GM19397 (cell line): ENCODE data around the gene UMAD1.
"Not testable (repeated sequence)": the region's sequence is repeated elsewhere in the genome, so short reads cannot be mapped to it uniquely, and the experiment has no call there.

ENCODE experiments used
- ATAC-seq: cut with Tn5 transposase; IDR thresholded peaks from one replicate; pipeline ENCODE4 v1.9.1; 2021; ENCODE audit warnings: mild to moderate bottlenecking, moderate library complexity; ENCODE audit not compliant: unreplicated experiment

The UMAD1 gene

DNA sequence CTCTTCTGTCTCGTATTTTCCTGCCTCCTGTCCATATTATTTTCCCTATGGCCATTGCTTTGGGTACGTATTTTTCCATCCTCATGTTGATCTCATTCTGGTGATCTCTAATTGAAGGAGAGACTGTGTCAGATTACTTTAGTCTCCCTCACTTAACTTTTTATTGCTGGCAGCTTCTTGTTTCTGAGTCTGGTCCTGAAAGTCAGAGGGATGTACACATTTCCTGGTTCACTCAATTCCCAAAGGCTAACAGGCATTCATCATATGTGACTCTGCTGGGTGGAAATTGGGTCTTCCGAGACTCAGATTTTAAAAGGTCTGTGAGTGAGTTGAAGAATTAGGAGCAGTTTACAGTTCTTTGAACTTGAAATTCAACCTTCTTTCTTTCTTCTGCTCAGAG, 10.9 kb downstream of the UMAD1 start:
- no peak for ATAC-seq

DNA sequence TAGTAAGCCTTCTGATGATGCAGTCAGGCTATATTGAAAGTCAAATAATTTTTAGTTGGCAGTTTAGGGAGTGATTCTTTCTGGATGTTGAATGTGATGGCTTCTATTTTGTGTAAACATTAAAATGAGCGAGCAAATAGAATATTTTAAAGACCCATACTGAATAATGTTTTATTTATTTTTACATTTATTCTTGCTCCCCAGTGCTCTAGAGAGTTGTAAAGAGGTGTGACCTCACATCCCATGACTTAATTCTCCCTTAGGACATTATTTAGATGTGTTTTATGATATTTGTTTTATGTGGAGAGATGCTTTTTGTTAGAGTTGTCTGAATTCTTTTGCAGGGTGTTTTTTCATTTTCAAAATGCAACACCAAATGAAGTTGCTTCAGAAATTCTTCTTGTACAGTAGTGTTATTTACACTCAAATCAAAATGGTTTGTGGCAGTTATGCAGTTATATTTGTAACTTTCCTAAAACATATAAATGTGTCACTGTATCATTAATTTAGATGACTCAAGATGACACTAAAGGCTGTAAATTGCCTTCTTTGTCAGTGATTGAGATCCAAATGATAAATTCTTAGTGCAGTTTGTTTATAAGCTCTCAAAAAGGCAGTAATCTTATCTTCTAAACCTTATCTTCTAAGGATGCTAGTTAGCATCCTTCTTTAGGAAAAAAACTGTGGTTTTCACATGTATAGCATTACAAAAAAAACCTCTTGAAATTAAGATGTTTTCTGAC, 12.4 kb downstream of the UMAD1 start:
- ATAC-seq = no peak

DNA sequence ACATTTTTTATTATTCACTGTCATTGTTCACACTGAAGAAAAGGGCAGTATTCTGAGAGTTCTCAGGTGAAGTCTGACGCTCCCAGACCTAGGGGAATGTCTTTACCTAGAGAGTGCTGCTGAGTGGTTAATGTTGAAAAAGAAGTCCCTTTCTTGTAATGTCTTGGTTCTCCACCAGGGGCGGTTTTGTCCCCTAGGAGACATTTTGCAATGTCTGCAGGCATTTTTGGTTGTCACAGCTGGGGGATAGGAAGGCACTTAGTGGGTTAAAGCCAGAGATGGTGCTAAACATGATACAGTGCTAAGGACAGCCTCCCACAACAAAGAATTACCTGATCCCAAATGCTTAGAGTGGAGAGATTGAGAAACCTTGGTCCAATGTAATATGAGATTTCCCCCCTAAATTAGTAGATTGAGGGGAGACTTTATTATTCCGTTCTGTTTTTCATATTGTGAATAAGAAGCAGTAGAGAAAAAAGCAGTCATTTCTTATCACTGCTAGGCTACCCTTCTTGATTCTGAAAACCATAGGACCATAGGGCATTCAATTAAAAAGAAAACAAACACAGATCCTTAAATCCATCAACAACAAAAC, 13.1 kb downstream of the UMAD1 start:
- no peak for ATAC-seq

DNA sequence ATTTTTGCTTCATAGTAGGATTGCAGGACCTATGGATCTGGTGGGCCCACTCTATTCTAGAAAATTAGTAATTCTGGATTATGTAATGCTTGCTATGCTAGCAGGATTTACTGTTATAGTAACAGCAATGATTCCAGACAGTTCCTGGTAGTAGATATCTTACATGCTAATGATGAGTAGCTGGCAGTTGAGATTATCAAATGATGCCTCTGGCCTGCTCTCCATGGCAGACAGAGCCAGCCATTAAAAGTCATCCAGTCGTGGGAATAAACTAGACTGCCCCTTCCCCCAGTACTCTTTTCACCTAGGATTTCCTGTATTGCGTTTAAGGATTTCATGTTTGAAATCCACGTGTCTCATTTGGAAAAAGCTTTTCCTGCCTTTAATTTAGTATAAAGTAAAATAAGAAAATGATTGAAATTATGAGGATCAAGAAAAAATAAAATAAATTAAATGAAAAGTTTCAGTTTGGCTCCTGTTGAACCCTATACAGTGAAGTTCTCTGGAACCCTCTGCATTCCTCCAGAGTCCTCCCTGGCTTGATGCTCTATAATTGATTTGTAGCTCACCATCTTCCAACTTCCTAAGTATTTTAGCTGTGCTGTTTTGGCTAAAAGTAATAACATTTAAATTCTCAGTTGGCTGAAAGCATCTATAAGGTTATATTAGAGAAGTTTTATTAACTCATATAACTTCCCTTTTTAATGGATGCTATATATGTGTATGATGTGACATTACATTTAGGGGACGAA, 14.6 kb downstream of the UMAD1 start:
- no peak for ATAC-seq

DNA sequence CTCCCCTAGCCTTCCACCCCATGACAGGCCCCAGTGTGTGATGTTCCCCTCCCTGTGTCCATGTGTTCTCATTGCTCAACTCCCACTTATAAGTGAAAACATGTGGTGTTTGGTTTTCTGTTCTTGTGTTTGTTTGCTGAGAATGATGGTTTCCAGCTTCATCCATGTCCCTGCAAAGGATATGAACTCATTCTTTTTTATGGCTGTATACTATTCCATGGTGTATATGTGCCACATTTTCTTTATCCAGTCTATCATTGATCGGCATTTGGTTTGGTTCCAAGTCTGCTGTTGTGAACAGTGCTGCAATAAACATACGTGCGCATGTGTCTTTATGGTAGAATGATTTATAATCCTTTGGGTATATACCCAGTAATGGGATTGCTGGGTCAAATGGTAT, 15.9 kb downstream of the UMAD1 start:
- ATAC-seq = not testable (repeated sequence)

DNA sequence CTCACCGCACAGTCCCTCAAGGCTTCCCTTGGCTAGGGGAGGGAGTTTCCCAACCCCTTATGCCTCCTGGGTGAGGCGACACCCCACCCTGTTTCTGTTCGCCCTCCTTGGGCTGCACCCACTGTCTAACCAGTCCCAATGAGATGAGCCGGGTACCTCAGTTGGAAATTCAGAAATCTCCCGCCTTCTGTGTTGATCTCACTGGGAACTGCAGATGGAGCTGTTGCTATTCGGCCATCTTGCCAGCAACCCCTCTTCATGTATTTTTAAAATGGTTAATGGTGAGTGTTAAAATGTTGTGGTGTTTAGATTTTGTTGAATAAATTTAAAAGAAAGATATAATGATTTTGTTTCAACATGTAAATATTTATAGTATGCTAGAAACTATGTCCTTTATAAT, 22.0 kb downstream of the UMAD1 start:
- no peak for ATAC-seq

DNA sequence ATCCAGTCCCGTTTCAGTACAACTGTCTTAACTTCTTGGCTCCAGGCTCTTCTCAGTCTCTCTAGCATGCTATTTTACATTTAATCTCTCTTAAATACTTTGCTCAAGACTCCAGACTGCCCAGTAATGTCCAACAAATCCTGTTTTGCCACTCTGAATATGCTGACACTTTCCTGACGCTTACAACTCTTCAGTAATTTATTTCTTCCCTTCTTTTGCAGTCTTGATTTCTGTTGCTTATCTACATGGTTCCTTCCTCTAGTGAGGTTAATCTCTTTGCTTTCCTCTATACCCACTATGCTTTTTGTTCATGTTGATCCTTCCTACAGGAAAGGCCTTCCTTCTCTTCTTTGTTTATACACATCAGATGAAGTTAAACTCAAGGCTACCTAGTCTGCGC, 23.7 kb downstream of the UMAD1 start:
- ATAC-seq = no peak

DNA sequence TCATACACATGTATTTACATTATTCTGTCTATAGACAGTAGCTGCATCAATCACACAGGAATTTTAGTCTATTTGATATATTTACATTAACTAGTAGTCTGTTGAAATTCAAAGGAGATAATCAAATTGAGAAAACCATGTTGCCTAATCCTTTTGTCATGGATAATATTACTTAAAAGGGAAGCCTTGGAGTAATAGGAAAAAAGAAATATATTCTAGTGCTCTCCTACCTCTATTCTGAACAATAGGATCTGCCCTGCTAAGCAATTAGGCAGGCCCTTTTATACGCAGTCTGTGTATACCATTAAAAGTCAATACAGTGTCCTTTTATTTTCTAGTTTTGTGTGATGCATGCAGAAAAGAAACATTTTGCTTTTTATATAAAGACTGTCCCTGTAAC, 24.5 kb downstream of the UMAD1 start:
- ATAC-seq = no peak

DNA sequence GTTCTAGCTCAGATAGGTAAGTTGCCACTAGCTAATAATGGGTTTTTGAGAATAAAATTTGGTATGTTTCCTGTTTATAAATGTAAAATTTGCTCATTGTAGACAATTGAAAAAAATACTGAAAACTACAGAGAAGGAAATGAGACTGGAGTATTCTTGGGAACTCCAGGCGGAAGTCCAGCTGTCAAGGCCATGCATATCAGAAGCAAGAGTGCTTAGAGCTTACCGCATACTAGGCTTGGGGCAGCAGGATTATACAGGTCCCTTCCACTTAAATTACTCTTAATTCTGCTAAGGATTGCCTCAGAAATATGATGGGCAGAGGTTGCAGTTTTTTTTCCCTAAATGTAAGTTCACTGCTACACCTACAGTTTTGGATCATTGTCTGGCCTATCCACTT, 26.6 kb downstream of the UMAD1 start:
- ATAC-seq = no peak

DNA sequence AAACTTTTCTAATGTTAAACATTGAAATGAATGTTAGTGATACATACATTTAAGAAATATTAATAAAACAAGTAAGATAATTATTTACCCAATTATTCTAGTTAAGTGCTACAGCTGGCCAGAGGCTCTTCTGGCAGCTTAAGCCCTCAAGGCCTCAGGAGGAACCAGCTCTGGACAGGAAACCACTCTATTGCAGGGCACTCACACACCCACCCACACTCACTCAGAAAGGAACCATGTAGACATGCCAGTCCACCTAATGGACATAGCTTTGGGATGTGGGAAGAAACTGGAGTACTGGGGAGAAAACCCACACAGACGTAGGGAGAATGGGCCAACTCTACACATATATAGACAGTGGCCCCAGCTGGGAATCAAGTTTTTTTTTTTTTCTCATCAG, 28.2 kb downstream of the UMAD1 start:
- ATAC-seq = no peak

DNA sequence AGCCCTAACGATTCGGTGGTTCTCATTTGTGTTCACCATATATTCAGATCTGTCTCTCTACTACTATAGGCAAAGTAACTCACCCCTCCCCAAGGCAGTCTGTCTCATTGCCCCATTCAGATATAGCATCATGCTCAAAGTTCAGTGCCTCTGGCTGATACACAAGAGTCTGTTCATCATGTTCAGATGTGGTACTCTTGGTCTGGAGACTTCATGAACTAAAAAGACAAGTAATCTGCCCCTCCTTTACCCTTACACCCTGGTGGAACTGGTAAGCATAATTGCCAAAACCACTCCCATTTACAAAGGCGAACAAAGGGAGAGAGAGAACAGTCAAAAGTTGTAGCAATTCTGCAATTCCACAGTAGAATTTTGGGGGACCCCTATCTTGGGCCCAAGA, 29.9 kb downstream of the UMAD1 start:
- ATAC-seq = no peak

DNA sequence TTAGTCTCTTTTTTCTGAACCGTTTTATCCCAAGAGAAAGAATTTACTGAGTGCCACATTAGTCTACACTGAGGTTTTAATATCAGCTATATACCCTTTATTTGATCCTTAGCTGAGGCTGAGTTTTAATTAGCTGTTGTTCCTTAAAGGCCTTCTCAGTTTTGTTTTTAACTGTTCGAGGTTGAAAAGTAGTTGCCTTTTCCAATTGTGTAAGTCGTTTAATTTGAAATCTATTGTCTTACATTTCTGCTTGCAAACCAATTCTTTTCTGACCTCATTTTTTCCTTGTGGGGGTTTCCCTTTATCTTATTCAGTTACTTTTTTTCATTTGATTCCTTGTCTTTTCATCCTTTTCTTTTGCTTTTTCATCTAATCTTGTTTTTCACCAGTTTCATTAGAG, 30.8 kb downstream of the UMAD1 start:
- ATAC-seq = no peak

DNA sequence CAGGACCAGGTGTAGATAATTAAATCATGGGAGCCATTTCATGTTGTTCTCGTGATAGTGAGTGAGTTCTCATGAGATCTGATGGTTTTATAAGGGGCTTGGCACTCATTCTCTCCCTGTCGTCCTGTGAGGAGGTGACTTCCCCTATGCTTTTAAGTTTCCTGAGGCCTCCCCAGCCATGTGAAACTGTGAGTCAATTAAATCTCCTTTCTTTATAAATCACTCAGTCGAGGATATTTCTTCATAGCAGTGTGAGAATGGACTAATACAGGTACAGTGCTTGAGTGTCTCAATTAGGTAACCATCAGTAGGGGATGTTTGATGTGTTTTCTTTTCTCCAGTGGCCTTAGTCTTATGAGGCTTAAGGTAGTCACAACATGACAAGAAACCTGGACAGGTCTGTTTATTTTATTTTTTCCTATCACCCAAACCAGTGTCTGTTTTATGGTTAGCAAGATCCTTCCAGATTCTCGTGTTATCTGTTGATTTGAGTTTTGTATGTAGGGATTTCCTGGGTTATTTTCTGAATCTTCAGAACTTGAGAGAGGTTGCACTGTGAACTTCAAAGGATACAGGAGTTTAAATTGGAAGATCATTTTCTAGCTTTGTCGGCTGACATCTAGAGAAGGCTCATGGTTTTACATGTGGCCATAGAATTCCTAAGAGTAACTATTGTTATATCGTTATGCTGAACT, 32.1 kb downstream of the UMAD1 start:
- ATAC-seq = no peak

DNA sequence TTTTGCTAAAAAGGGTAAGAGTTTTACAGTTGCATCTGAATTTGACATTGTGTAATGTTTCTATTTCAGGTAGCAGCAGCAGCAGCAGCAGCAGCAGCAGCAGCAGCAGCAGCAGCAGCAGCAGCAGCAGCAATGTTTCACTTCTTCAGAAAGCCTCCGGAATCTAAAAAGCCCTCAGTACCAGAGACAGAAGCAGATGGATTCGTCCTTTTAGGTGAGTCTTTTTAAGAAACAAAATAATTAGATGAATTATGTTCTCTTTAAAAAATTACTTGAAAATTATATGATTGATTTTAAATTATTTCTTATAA, 32.6 kb downstream of the UMAD1 start:
- ATAC-seq = no peak

DNA sequence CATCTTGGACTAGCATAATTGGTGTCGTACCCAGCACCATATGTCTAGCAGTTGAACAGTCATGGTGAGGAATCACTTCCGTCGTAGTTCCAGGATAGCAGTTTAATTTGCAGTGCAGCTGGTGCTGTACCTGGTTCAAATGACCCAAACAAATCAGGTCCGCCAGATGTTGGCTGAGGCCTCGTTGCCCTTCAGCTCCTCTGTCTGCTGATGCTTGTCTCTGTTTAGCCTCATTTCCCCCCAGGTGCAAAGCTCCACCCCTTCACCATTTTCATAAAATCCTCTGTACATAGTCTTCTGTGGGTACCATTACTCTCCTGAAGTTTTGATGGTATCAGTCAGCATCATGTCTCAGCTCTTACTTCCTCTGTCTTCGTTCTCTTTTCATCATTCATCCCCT, 35.1 kb downstream of the UMAD1 start:
- no peak for ATAC-seq

DNA sequence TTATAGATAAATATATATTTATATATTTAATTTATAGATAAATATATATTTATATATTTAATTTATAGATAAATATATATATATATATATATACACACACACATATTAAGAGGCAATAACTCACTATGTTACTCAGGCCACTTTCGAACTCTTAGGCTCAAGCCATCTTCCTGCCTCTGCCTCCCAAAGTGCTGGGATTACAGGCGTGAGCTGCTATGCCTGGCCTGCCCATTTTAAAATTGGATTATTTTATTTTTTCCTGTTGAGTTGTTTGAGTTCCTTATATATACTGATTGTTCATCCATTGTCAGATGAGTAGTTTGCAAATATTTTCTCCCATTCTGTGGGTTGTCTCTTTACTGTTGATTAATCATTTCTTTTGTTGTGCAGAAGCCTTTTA, 39.1 kb downstream of the UMAD1 start:
- ATAC-seq = not testable (repeated sequence)

DNA sequence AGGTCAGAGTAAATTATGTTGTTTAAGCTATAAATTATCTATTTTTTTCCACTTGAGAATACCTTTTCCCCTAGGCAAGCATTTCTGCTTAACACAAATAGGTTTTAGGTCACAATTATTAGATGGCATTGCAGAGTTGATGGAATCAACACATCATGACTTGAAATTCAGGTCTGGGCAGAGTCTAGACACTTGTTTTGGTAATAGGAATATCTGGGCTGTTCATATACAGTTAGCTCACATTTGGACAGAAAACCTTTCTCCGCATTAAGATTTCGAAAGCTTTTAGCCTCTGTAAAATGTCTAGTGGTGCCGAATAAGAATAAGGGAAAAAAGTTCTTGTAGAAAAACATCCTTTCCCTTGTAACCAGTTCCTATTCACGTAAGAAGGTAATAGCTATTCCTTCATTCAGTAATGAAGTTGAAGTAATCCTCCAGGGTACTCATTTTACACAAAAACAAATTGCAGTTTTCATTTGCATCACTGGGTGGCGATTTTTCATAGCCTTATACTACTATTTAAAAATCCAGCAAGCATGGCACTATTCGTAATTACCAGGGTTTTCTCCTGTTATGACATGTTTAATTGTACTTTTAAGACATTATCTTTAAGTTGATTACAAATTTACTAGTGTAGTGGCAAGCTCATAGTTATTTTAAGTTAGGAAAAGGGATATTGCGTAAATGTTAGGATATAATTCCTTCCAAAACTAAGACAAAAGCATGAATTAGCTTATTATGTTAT, 40.8 kb downstream of the UMAD1 start:
- peak; percentile 84 for ATAC-seq

DNA sequence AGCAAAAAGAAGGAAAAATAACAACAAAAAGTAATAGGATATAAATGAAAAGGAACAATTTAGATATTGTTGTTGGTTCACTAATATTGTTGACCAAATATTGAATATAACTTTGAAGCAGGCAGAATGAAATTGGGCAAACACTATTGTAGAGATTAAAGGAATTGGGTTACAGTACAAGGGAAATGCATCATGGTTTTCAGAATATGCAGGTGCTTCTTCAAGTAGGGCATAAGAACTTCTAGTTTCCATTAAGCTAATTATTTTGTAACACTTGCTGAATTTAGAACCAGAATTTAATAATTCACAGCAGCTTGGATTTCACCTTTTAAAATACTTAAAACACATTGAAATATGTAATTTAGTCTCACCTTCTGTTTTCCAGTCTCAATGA, 41.4 kb downstream of the UMAD1 start:
- no peak for ATAC-seq

DNA sequence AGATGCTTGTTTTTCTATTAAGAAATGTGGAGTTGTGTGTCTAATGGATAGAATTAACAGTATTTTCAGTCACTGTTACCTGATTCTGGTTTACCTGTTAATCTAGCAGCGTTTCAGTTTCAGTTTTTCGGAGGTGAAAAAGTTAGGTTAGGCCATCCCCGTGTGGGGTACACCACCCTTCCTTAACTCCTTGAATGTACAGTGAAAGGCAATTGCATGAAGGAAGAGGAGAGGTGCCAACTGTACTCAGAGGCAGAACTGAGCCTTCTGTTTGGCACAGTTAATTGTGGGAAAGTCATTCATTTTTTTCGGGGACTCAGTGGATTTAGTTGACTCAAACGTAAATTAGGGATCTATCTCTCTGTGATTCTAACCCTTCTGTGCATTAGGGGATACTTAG, 42.3 kb downstream of the UMAD1 start:
- no peak for ATAC-seq

DNA sequence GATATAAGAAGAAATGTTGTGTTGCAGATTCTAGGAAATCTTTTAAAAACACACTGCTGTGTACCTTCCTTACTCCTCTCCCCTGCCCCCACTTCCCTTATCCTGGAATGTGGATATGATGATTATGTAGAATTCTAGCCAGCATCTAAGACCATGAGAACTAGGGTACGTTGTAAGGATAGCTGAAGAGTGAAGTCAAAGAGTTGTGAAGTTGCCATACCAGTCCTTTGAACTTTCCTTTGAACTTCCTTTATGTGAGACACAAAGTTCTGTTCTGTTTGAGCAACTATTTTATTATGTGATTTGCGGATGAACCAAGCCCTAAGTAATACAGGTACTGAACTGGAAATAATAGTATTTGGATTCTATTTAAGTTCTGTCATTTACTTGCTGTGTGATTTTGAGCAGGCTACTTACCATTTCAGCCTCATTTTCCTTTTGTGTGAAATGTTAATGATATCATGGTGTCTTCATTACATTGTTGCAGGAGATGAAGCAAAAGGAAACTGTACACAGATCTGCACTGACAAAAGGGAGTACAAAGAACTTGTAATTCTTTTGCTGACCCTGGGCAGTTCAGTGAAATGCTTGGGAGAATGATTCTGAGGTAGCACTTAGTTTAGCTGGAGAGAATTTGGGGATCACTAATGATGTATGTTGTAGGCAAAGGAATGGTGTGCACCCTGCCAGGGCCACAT, 46.4 kb downstream of the UMAD1 start:
- no peak for ATAC-seq

DNA sequence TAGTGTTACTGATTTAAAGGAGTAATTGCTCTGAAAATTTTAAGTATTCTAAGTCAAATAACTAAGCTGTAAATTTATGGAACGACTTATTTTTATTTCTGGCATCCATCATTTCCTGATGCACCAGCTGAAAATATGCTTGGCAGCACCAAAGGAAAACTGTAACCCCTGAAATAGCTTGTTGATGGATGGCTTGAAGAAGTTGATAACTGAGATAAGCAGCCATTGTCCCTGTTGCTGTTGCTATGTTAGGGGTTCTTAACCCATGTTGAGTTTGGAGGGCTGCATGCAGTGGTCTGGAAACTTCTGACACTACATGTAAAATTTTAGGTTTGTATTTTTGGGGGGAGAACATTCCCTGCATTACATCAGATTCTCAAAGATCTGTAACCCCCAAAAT, 47.2 kb downstream of the UMAD1 start:
- ATAC-seq = no peak
